GM19328 (cell line): ENCODE data around the gene STAB2.

Experiments used
- ATAC-seq: cut with Tn5 transposase; IDR thresholded peaks from one replicate; pipeline ENCODE4 v1.9.1; 2021; ENCODE audit warnings: mild to moderate bottlenecking, moderate library complexity; ENCODE audit not compliant: unreplicated experiment

The STAB2 gene

GRCh38 chr12:103686026-103686425, 99.0 kb downstream of the STAB2 start:
- no peak for ATAC-seq

GRCh38 chr12:103687253-103687652, 100.2 kb downstream of the STAB2 start:
- ATAC-seq: no peak

GRCh38 chr12:103688376-103689063, 101.4 kb downstream of the STAB2 start:
- no peak for ATAC-seq

GRCh38 chr12:103690426-103690825, 103.4 kb downstream of the STAB2 start:
- no peak for ATAC-seq

- ATAC-seq: no peak
Measured at GRCh38 chr12:103691063-103691462, 104.0 kb downstream of the STAB2 start.

GRCh38 chr12:103696101-103696500, 109.0 kb downstream of the STAB2 start:
- no peak for ATAC-seq

- no peak for ATAC-seq
Measured at GRCh38 chr12:103697971-103698751, 111.1 kb downstream of the STAB2 start.

- no peak for ATAC-seq
Measured at GRCh38 chr12:103698752-103699560, 111.9 kb downstream of the STAB2 start.

- no peak for ATAC-seq
Measured at GRCh38 chr12:103705098-103705497, 118.0 kb downstream of the STAB2 start.

- no peak for ATAC-seq
Measured at GRCh38 chr12:103705927-103706326, 118.9 kb downstream of the STAB2 start.

GRCh38 chr12:103707446-103707845, 120.4 kb downstream of the STAB2 start:
- no peak for ATAC-seq

- no peak for ATAC-seq
Measured at GRCh38 chr12:103710544-103710943, 123.5 kb downstream of the STAB2 start.

GRCh38 chr12:103712216-103712615, 125.1 kb downstream of the STAB2 start:
- no peak for ATAC-seq

- ATAC-seq: no peak
Measured at GRCh38 chr12:103715494-103715893, 128.4 kb downstream of the STAB2 start.

GRCh38 chr12:103716517-103717196, 129.6 kb downstream of the STAB2 start:
- no peak for ATAC-seq

- no peak for ATAC-seq
Measured at GRCh38 chr12:103725398-103725797, 138.3 kb downstream of the STAB2 start.

- no peak for ATAC-seq
Measured at GRCh38 chr12:103727638-103728037, 140.6 kb downstream of the STAB2 start.

GRCh38 chr12:103728323-103728722, 141.2 kb downstream of the STAB2 start:
- no peak for ATAC-seq

- no peak for ATAC-seq
Measured at GRCh38 chr12:103729499-103729898, 142.4 kb downstream of the STAB2 start.

- no peak for ATAC-seq
Measured at GRCh38 chr12:103731539-103731938, 144.5 kb downstream of the STAB2 start.

- ATAC-seq: no peak
Measured at GRCh38 chr12:103734863-103735262, 147.8 kb downstream of the STAB2 start.
